Small intestine (tissue), 7 donors: ENCODE measurements around the gene CABP4. TPM values are rescaled to one million over a fixed set of nuclear protein-coding genes. Genes with fewer than 3 reads are reported as not detected.

Experiments
- DNase-seq, 2 donors: peaks; one replicate each; pipeline versions ENCODE4 v3.0.0 to v3.0.0-alpha.2; 2013
- FAIRE-seq: peaks from 2 replicates; lab custom pipeline; 2012; peaks lifted over from hg19 to GRCh38; lab: Jason Lieb, UNC
- H3K27ac ChIP-seq, 3 donors: one replicate each; pipeline ENCODE4 v1.5.1; 2013; ENCODE audit warnings: low read length in 2 of 3, mild to moderate bottlenecking in 2 of 3, control low read depth in 1 of 3, inconsistent platforms in 1 of 3, low read depth in 1 of 3, moderate library complexity in 1 of 3
- H3K27me3 ChIP-seq, 3 donors: one replicate each; pipeline ENCODE4 v1.6.1; 2013; ENCODE audit warnings: low read length in 3 of 3, inconsistent platforms in 1 of 3; ENCODE audit not compliant: control insufficient read depth in 3 of 3, insufficient read depth in 3 of 3
- H3K36me3 ChIP-seq, 3 donors: one replicate each; pipeline ENCODE4 v1.6.1; 2013; ENCODE audit warnings: low read length in 3 of 3, inconsistent platforms in 1 of 3, low read depth in 1 of 3, mild to moderate bottlenecking in 1 of 3, moderate library complexity in 1 of 3; ENCODE audit not compliant: control insufficient read depth in 3 of 3, insufficient read depth in 2 of 3
- H3K4me1 ChIP-seq, 3 donors: one replicate each; pipeline ENCODE4 v1.6.1; 2013; ENCODE audit warnings: low read length in 2 of 3, inconsistent platforms in 1 of 3, low read depth in 1 of 3, mild to moderate bottlenecking in 1 of 3, moderate library complexity in 1 of 3; ENCODE audit not compliant: control insufficient read depth in 3 of 3, insufficient read depth in 2 of 3
- H3K4me3 ChIP-seq, 3 donors: one replicate each; pipeline ENCODE4 v1.5.1; 2013; ENCODE audit warnings: low read length in 3 of 3, control low read depth in 1 of 3, inconsistent platforms in 1 of 3, low read depth in 1 of 3, mild to moderate bottlenecking in 1 of 3, moderate library complexity in 1 of 3
- H3K9me3 ChIP-seq, 2 donors: one replicate each; pipeline ENCODE4 v1.6.1; 2013; ENCODE audit warnings: low read depth in 1 of 2, low read length in 1 of 2; ENCODE audit not compliant: control insufficient read depth in 2 of 2, insufficient read depth in 1 of 2
- WGBS, 3 donors: extraction: QIAGEN DNeasy Blood & Tissue Kit; methylation state at CpG; one replicate each; pipeline ENCODE4 v1.1.7; 2013; 5-methylcytosine and 5-hydroxymethylcytosine counted together
- polyA plus RNA-seq, 4 donors: library from polyadenylated mRNA; stranded (reverse) in 3 of 4; unstranded in 1 of 4; fragments of 200-250 nt in 3 of 4; fragments of 120-200 nt in 1 of 4; gene quantifications; one replicate each; pipeline versions ENCODE4 v1.2.1 to v1.2.3, GENCODE V29; 2013
- donor health status: healthy with polysubstance abuse.
- donor health status: control.
- donor health status: control.
- donor health status: Bipolar disorder and iron deficiency.
- donor health status: healthy.

The CABP4 gene
- polyA plus RNA-seq, 4 donors = 0.27 to 1.1 (median 0.41) TPM; not detected in 1

- Histone ChIP-seq H3K27ac (no peak overlapping the region), H3K9me3 (no peaks in the 10 kb centered on the region), H3K27me3 (no peaks in the 10 kb centered on the region), H3K4me1 (no peaks in the 10 kb centered on the region), H3K4me3 (no peak overlapping the region), H3K36me3 (peaks cover 3 to 98% (median 36%) of the 10 kb centered on the region in 3 donors)
- DNase-seq (no peak), FAIRE-seq (no peak)
- WGBS, 3 donors = 87 to 93% (median 91%) methylated on average over 17 to 19 of the region's 19 CpGs
Observed at GRCh38 chr11:67492069-67492727, 37.0 kb downstream of the CABP4 start.

DNA sequence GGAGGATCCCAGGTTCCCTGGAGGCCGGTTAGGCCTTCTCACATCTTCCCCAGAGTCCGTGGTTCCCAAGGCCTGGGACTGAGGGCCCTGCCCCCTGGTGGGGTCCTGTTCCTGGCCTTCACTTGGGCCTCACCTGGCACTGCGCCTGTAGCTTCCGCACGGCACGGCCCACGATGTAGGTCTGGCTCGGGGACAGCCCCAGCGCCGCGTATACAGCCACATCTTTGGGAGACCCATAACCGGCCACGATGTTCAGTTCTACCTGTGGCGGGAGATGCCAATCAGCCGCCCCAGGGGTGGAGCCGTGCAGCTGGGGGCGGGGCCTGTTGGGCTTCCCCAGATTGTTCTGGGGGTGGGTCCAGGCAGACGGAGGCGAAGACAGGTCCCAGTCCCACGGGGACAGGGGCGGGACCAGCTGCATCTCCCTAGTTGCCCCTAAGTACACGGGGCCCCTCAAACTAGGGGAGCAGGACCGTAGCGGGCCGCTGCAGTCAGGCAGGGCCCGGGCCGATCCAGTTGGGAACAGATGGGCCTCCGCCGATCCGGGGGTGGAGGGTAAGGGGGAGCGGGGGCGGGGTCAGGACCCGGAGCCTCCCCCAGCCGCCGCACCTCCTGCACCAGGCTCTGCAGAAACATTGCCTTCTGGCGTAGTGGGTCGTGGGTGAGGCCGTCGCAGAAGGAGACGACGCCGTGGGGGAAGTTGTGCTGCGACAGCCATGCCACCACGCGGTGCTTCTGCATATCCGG lies 37.8 kb downstream of the CABP4 start:
- FAIRE-seq = no peak
- Histone ChIP-seq H3K36me3 (peaks cover 7 to 99% (median 36%) of the 10 kb centered on the region in 3 donors), H3K9me3 (no peaks in the 10 kb centered on the region), H3K4me1 (no peaks in the 10 kb centered on the region), H3K4me3 (no peak overlapping the region), H3K27me3 (no peaks in the 10 kb centered on the region), H3K27ac (no peak overlapping the region)
- no peak for DNase-seq
- 84 to 91% (median 88%) methylated on average over 41 to 46 of the region's 46 CpGs for WGBS, 3 donors

DNA sequence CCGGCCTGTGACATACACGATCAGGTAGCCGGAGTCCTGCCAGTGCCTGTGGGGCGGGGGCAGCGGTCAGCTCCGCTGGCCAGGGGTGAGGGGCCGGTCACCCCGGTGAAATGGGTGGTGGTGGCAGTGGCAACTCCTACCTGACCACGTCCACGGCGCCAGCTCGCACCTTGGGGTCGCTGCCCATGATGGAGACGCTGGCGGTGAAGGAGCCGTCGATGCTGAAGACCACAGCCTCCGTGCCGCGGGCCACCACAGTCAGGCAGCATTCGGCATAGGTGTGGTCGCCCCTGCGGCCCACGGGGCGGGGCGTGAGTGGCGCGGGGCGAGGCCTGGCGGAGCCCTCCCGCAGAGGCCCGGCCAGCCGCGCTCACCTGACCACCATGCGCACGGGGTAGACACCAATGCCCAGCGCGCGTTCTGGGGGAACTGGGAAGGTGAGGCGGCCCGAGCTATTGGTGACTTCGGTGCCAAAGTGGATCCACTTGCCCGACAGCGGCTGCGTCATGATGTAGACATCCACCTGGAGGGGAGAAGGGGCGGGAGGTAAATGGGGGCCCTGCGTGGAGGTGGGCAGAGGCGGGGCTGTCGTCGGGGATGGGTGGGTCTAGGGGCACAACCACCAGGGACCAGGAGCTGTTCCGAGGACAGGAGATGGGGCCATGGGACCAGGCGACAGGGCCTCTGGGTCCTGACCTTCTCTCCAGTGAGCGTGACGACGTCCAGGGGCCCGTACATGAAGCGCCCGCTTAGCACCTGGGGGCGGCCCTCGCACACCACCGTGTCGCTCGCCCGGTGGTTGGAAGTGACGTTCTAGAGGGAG lies 38.6 kb downstream of the CABP4 start:
- H3K4me1 ChIP-seq = no peaks in the 10 kb centered on the region
- no peaks in the 10 kb centered on the region for H3K9me3 ChIP-seq
- DNase-seq (no peak), FAIRE-seq (no peak)
- H3K4me3 ChIP-seq = no peak overlapping the region
- WGBS, 3 donors = 94 to 98% (median 95%) methylated on average over 56 to 65 of the region's 65 CpGs
- no peak overlapping the region for H3K27ac ChIP-seq
- H3K27me3 ChIP-seq = no peaks in the 10 kb centered on the region
- H3K36me3 ChIP-seq = peaks cover 12 to 99% (median 36%) of the 10 kb centered on the region in 3 donors

- H3K27me3 ChIP-seq = no peaks in the 10 kb centered on the region
- H3K9me3 ChIP-seq = no peaks in the 10 kb centered on the region
- DNase-seq (no peak), FAIRE-seq (no peak)
- H3K36me3 ChIP-seq = peaks cover 12 to 98% (median 35%) of the 10 kb centered on the region in 3 donors
- 92 to 96% (median 94%) methylated on average over 47 to 59 of the region's 59 CpGs for WGBS, 3 donors
- no peaks in the 10 kb centered on the region for H3K4me1 ChIP-seq
- no peak overlapping the region for H3K4me3 ChIP-seq
- H3K27ac ChIP-seq = no peak overlapping the region
Observed at GRCh38 chr11:67494371-67495233, 39.4 kb downstream of the CABP4 start.

GRCh38 chr11:67495234-67496005 lies 40.3 kb downstream of the CABP4 start:
- H3K36me3 ChIP-seq = peaks cover 12 to 98% (median 34%) of the 10 kb centered on the region in 3 donors
- WGBS, 3 donors = 89 to 94% (median 93%) methylated on average over 15 to 16 of the region's 16 CpGs

GRCh38 chr11:67496113-67496512 lies 41.0 kb downstream of the CABP4 start:
- H3K36me3 ChIP-seq = peaks cover 12 to 94% (median 34%) of the 10 kb centered on the region in 3 donors
- H3K4me1 ChIP-seq = peaks cover 0 to 1% (median 0%) of the 10 kb centered on the region in 3 donors
- no peak for FAIRE-seq
- no peak overlapping the region for H3K27ac ChIP-seq
- DNase-seq = no peak
- no peaks in the 10 kb centered on the region for H3K27me3 ChIP-seq
- H3K9me3 ChIP-seq = no peaks in the 10 kb centered on the region
- no peak overlapping the region for H3K4me3 ChIP-seq
- WGBS, 3 donors = 93 to 97% (median 96%) methylated on average over 12 of the region's 12 CpGs

More at GRCh38 chr11:67495234-67496005, 40.3 kb downstream of the CABP4 start:
- Histone ChIP-seq H3K27me3 (no peaks in the 10 kb centered on the region), H3K4me3 (no peak overlapping the region), H3K9me3 (no peaks in the 10 kb centered on the region), H3K27ac (no peak overlapping the region), H3K4me1 (no peaks in the 10 kb centered on the region)
- DNase-seq (no peak), FAIRE-seq (no peak)

GRCh38 chr11:67497656-67498291 lies 42.6 kb downstream of the CABP4 start:
- Histone ChIP-seq H3K4me3 (no peak overlapping the region), H3K27ac (no peak overlapping the region), H3K27me3 (no peaks in the 10 kb centered on the region), H3K4me1 (peaks cover 0 to 7% (median 0%) of the 10 kb centered on the region in 3 donors), H3K9me3 (no peaks in the 10 kb centered on the region), H3K36me3 (peaks cover 14 to 94% (median 21%) of the 10 kb centered on the region in 3 donors)
- 94 to 97% (median 96%) methylated on average over 21 of the region's 21 CpGs for WGBS, 3 donors
- FAIRE-seq (no peak), DNase-seq (no peak)
